Astrocyte (in vitro differentiated cells and primary cell): ENCODE measurements around the gene ZNF689. TPM values are rescaled to one million over a fixed set of nuclear protein-coding genes. Genes with fewer than 3 reads are reported as not detected.
A peak's percentile ranks its signal among the peaks of the same experiment; 100 is the strongest.

Experiments used
- DNase-seq: peaks from one replicate; pipeline ENCODE4 v3.0.0-alpha.2; 2010; ENCODE audit warnings: low read depth
- FAIRE-seq: peaks from 2 replicates; lab custom pipeline; 2011; peaks lifted over from hg19 to GRCh38; lab: Jason Lieb, UNC
- H2AFZ ChIP-seq: 2 replicates; pipeline ENCODE4 v1.6.0; 2012; ENCODE audit warnings: low read depth, low read length, inconsistent platforms
- H3K27ac ChIP-seq: 2 replicates; pipeline ENCODE4 v1.5.1; 2011; ENCODE audit warnings: low read depth, low read length, inconsistent platforms
- H3K27me3 ChIP-seq: 2 replicates; pipeline ENCODE4 v1.6.0; 2011; ENCODE audit warnings: low read length, inconsistent platforms; ENCODE audit not compliant: insufficient read depth
- H3K36me3 ChIP-seq: 2 replicates; pipeline ENCODE4 v1.5.1; 2011; ENCODE audit warnings: low read length, inconsistent platforms; ENCODE audit not compliant: insufficient read depth
- H3K4me1 ChIP-seq: 2 replicates; pipeline ENCODE4 v1.5.1; 2011; ENCODE audit warnings: low read length, inconsistent platforms; ENCODE audit not compliant: insufficient read depth
- H3K4me2 ChIP-seq: 2 replicates; pipeline ENCODE4 v1.6.0; 2012; ENCODE audit warnings: low read length, inconsistent platforms
- H3K4me3 ChIP-seq: 2 replicates; pipeline ENCODE4 v1.5.1; 2011; ENCODE audit warnings: low read depth, mild to moderate bottlenecking, low read length, inconsistent platforms; ENCODE audit not compliant: insufficient read depth
- H3K79me2 ChIP-seq: 2 replicates; pipeline ENCODE4 v1.6.0; 2012; ENCODE audit warnings: mild to moderate bottlenecking, low read length, inconsistent platforms; ENCODE audit not compliant: insufficient read depth
- H3K9ac ChIP-seq: 2 replicates; pipeline ENCODE4 v1.6.0; 2012; ENCODE audit warnings: mild to moderate bottlenecking, low read length, inconsistent platforms
- H3K9me3 ChIP-seq: 2 replicates; pipeline ENCODE4 v1.5.1; 2012; ENCODE audit warnings: low read depth, mild to moderate bottlenecking, low read length, inconsistent platforms; ENCODE audit not compliant: insufficient read depth
- H4K20me1 ChIP-seq: 2 replicates; pipeline ENCODE4 v1.6.0; 2012; ENCODE audit warnings: low read length, inconsistent platforms; ENCODE audit not compliant: insufficient read depth
- H3K27ac Mint-ChIP-seq: one replicate; pipeline ENCODE4 v1.8.0; 2021; ENCODE audit warnings: mild to moderate bottlenecking, mixed read lengths; ENCODE audit not compliant: unreplicated experiment
- H3K27me3 Mint-ChIP-seq: one replicate; pipeline ENCODE4 v1.8.0; 2021; ENCODE audit warnings: low read depth, mixed read lengths; ENCODE audit not compliant: unreplicated experiment
- H3K36me3 Mint-ChIP-seq: one replicate; pipeline ENCODE4 v1.8.0; 2021; ENCODE audit warnings: low read depth, mixed read lengths; ENCODE audit not compliant: unreplicated experiment
- H3K4me1 Mint-ChIP-seq: one replicate; pipeline ENCODE4 v1.8.0; 2021; ENCODE audit warnings: low read depth, mixed read lengths; ENCODE audit not compliant: unreplicated experiment
- H3K4me3 Mint-ChIP-seq: one replicate; pipeline ENCODE4 v1.8.0; 2021; ENCODE audit warnings: mild to moderate bottlenecking, moderate library complexity, mixed read lengths; ENCODE audit not compliant: unreplicated experiment
- H3K9me3 Mint-ChIP-seq: one replicate; pipeline ENCODE4 v1.8.0; 2021; ENCODE audit warnings: mild to moderate bottlenecking, mixed read lengths; ENCODE audit not compliant: unreplicated experiment
- EZH2 ChIP-seq: IDR thresholded peaks from 2 replicates; pipeline ENCODE4 v1.6.1; 2012; ENCODE audit warnings: mild to moderate bottlenecking, low read length, inconsistent platforms; ENCODE audit not compliant: insufficient read depth
- total RNA-seq: library from RNA; stranded (reverse); gene quantifications from 2 replicates; pipeline ENCODE4 v1.2.1, GENCODE V29; 2021
- TF ChIP-seq, protein P1 (sequence below): IDR thresholded peaks from 2 replicates; pipeline ENCODE4 v1.5.1; 2011; ENCODE audit warnings: low read depth, mild to moderate bottlenecking, inconsistent platforms, low read length, moderate library complexity; ENCODE audit not compliant: insufficient read depth

The ZNF689 gene
- total RNA-seq, 1 donor from 2014 or later: 7.5 TPM

DNA sequence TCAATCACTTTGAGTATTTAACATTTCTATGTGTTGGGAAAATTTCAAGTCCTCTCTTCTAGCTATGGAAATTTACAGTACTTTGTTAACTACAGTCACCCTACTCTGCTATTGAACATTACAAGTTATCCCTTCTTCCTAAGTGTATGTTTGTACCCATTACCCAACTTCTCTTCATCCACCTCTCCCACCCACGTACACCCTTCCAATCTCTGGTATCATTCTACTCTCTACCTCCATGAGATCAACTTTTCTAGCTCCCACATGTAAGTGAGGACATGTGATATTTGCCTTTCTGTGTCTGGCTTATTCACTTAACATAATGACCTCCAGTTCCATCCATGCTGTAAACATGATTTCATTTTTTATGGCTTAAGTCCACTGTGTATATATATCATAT lies 35.5 kb downstream of the ZNF689 start:
- peaks cover 6% of the 10 kb centered on the region for H3K4me1 ChIP-seq
- H3K4me3 ChIP-seq: no peak overlapping the region
- no peaks in the 10 kb centered on the region for H3K79me2 ChIP-seq
- TF ChIP-seq, protein P1, sequence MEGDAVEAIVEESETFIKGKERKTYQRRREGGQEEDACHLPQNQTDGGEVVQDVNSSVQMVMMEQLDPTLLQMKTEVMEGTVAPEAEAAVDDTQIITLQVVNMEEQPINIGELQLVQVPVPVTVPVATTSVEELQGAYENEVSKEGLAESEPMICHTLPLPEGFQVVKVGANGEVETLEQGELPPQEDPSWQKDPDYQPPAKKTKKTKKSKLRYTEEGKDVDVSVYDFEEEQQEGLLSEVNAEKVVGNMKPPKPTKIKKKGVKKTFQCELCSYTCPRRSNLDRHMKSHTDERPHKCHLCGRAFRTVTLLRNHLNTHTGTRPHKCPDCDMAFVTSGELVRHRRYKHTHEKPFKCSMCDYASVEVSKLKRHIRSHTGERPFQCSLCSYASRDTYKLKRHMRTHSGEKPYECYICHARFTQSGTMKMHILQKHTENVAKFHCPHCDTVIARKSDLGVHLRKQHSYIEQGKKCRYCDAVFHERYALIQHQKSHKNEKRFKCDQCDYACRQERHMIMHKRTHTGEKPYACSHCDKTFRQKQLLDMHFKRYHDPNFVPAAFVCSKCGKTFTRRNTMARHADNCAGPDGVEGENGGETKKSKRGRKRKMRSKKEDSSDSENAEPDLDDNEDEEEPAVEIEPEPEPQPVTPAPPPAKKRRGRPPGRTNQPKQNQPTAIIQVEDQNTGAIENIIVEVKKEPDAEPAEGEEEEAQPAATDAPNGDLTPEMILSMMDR: no peak
- no peak for TF ChIP-seq EZH2
- H3K27ac ChIP-seq: no peak overlapping the region
- no peak overlapping the region for H2AFZ ChIP-seq
- no peaks in the 10 kb centered on the region for H3K9me3 ChIP-seq
- Mint-ChIP-seq H3K4me1 (peaks cover 3% of the 10 kb centered on the region), H3K4me3 (no peak overlapping the region), H3K27ac (no peak overlapping the region), H3K9me3 (no peaks in the 10 kb centered on the region), H3K27me3 (no peaks in the 10 kb centered on the region), H3K36me3 (peaks cover 1% of the 10 kb centered on the region)
- H3K27me3 ChIP-seq: no peaks in the 10 kb centered on the region
- no peak overlapping the region for H3K4me2 ChIP-seq
- peaks cover 8% of the 10 kb centered on the region for H4K20me1 ChIP-seq
- no peak for DNase-seq
- FAIRE-seq: no peak
- peaks cover 4% of the 10 kb centered on the region for H3K36me3 ChIP-seq
- no peak overlapping the region for H3K9ac ChIP-seq

DNA sequence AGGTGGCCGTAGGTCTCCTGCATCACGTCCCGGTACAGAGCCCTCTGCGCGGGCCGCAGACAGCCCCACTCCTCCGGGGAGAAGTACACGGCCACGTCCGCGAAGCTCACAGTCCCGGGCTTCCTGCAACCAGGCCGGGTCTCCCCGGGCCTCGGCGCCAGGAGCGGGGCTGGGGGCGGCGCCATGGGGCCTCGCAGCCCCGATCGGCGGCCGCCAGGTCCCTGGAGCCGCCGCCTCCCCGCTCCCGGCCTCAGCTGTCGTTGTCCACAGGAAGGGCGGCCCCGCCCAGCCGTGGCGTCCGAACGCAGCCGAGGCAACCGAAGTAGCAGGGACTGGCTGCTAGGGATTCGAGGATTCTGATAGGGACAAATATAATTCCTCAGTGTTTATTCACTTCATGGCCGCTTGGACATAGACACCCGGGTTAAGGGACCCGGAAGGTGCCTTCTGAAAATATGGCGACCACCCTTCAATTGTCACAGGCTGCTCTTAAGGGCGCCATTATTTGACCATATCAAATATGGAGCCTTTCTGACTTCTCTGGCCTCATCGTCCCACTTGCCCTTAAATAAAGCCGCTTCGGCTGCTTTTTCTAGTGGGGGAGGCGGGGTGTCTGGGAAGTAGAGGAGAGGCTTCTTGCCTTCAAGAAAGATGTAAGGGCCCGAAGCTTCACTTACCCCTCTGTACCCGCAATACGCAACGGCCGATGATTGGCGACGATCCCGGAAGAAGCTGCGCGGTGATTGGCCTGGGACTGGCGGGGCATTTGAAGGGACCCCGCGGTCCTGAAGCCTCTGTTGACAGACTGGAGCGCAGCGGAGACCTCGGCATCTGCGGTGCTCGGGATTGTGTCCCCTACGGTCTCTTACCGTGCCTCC lies 38.5 kb downstream of the ZNF689 start, which contains the start of gene ZNF688:
Gene ZNF688, minus strand, starts transcription at position 270 of the 878 bp plus-strand sequence. Its CDS starts 85 bp downstream, at position 185.
- Histone ChIP-seq H4K20me1 (no peaks in the 10 kb centered on the region), H3K27me3 (no peaks in the 10 kb centered on the region), H3K36me3 (no peaks in the 10 kb centered on the region), H3K4me1 (peaks cover 6% of the 10 kb centered on the region), H3K79me2 (no peaks in the 10 kb centered on the region), H3K27ac (peak within 1 kb of the TSS; percentile 65), H3K4me2 (peak within 1 kb of the TSS; percentile 91), H3K9me3 (no peaks in the 10 kb centered on the region), H2AFZ (peak within 1 kb of the TSS; percentile 69), H3K9ac (peak within 1 kb of the TSS; percentile 79), H3K4me3 (peak within 1 kb of the TSS; percentile 74)
- FAIRE-seq (no peak), DNase-seq (peak; percentile 96)
- Mint-ChIP-seq H3K9me3 (no peaks in the 10 kb centered on the region), H3K4me3 (peak within 1 kb of the TSS; percentile 88), H3K4me1 (peaks cover 3% of the 10 kb centered on the region), H3K27ac (peak within 1 kb of the TSS; percentile 91), H3K36me3 (no peaks in the 10 kb centered on the region), H3K27me3 (peaks cover 2% of the 10 kb centered on the region)
- TF ChIP-seq, protein P1: no peak
- no peak for TF ChIP-seq EZH2
